Erythroblast (primary cell): Measurements from ENCODE around the gene DIPK1B.

Experiments used
- GATA1 ChIP-seq: IDR thresholded peaks from 2 replicates; pipeline ENCODE4 v1.6.1; 2011; ENCODE audit warnings: low read depth, mild to moderate bottlenecking, control low read depth, low read length, moderate library complexity
- POLR2A ChIP-seq: IDR thresholded peaks from 2 replicates; pipeline ENCODE4 v1.6.1; 2011; ENCODE audit warnings: mild to moderate bottlenecking, low read length

GRCh38 chr9:136681029-136681428 lies 31.3 kb upstream of the DIPK1B start:
- TF ChIP-seq GATA1, result no peak
- TF ChIP-seq POLR2A, result no peak
